ENCODE measurements around the gene LRRC8C.

Gene LRRC8C

DNA sequence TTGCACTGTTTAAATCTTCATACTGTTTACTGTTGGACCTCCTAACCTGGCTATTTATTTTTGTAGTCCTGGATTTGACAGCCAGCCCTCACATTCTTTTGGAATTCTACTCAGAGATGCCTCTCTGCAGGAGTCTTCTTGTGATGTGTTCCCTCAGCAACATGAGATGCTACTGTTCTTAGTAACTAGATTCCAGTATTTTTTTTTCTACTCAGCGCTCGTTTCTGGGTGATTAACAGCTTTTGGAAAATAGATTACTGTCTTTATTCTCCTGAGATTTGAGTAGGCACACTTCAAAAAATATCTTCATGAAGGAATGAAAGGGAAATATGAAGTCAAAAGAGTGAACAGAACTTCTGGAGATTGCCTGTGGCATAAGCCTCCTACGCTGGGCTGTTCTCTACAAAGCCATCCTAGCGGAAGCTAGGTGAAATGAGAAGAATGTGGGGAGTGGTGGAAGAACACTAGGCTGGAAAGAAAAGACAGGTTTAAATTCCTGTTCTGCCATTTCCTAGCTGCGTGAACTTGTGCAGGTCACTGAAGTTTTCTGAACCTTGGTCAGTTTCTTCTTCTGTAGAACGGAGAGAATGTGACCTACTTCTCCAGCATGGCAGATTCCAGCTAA lies 75.9 kb downstream of the LRRC8C start:
- no peak for DNase-seq

GRCh38 chr1:89710498-89711139 lies 77.7 kb downstream of the LRRC8C start:
- no peak for DNase-seq

GRCh38 chr1:89711140-89711778 lies 78.3 kb downstream of the LRRC8C start:
- DNase-seq, result no peak

GRCh38 chr1:89712420-89712819 lies 79.5 kb downstream of the LRRC8C start:
- DNase-seq, result no peak

DNA sequence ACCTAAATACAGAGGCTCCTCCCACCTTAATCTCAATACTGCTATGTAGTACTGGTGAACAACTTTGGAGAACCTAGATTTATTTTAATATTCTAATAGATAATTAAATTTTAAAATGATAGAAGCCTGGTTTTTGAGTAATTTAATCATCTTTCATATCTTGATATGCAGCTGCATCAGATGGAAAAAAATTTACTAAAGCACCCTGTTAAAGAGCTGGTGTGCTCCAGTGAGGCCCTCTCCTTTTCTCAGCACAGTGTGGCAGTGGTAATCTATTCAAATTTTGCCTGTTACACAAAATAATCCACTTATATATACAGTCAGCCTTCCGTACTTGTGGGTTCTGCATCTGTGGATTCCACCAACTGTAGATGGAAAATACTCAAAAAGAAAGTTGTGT lies 82.8 kb downstream of the LRRC8C start:
- DNase-seq, result no peak

DNA sequence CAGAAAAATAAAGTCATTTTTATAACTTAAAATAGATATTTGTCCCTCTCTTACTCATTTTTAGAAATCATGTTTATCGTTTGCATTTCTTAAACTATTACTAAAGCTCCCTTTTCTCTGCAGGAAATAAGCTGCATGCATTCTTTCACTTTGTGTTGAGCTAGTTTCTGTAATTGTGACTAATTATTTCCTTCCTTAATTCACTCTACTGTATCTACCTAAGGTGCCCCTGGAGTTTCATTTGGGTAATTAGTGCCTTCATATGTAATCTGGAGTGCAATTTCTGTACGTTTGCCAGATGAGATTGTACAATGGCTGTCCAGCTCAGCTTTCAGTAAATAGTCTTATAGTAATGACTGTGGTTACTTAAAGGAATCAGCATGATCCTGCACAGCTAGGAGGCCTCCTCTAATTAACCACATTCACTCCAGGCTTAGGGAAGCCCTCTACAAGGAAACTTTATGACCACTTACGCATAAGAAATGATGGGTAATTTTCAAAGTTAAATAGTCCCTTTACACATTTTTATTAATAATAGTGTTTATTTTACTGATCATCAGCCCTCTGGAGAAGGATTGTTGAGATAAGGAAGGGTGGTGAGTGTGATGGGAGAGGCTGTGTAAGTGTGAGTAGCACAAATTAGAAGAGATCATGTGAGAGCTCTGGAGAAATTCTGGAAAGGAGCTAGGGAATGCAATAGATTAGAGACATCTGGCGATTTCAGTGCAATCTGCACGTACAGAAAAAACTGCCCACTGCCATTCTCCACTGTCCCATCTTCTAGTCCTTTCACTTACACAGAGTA lies 86.8 kb downstream of the LRRC8C start:
- peak; percentile 20 for DNase-seq

GRCh38 chr1:89720839-89721238 lies 87.9 kb downstream of the LRRC8C start:
- DNase-seq, result no peak

GRCh38 chr1:89721351-89721750 lies 88.4 kb downstream of the LRRC8C start:
- DNase-seq, result peak; percentile 39

DNA sequence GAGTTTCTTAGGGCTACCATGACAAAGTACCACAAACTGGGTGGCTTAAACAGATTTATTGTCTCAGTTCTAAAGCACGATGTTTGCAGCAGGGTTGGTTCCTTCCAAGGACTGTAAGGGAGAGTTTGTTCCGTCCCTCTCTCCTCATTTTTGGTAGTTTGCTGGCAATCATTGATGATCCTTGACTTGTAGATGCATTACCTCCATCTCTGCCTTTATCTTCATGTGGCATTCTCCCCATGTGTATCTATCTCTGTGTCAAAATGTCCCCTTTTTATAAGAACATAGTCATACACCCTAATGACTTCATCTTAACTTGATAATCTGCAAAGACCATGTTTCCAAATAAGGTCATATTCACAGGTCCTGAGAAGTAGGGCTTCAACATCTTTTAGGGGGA lies 90.2 kb downstream of the LRRC8C start:
- DNase-seq, result no peak

GRCh38 chr1:89723863-89724262 lies 90.9 kb downstream of the LRRC8C start:
- DNase-seq, result no peak

- DNase-seq, result peak; percentile 81
Measured at GRCh38 chr1:89724369-89725010, 91.6 kb downstream of the LRRC8C start.

- no peak for DNase-seq
Measured at GRCh38 chr1:89725011-89725370, 92.1 kb downstream of the LRRC8C start.

DNA sequence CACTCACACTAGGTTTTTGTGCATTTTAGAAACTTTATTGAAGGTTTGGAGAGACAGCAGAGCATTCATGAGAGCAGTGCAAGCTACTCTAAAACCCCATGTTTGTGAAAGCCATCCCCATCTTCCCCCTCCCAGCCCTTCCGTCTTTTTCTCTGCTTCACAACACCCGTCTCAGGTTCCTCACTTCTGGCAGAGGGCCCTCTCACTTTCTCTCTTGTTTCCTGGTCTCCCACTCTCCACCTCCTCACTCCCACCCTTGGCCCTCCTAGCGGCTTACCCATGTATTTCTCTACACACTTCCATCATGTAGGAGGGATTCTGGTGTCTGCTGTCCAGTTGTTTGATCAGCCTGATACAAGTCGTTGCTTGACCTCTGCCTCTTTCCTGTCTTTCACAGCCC lies 92.7 kb downstream of the LRRC8C start:
- DNase-seq, result no peak

DNA sequence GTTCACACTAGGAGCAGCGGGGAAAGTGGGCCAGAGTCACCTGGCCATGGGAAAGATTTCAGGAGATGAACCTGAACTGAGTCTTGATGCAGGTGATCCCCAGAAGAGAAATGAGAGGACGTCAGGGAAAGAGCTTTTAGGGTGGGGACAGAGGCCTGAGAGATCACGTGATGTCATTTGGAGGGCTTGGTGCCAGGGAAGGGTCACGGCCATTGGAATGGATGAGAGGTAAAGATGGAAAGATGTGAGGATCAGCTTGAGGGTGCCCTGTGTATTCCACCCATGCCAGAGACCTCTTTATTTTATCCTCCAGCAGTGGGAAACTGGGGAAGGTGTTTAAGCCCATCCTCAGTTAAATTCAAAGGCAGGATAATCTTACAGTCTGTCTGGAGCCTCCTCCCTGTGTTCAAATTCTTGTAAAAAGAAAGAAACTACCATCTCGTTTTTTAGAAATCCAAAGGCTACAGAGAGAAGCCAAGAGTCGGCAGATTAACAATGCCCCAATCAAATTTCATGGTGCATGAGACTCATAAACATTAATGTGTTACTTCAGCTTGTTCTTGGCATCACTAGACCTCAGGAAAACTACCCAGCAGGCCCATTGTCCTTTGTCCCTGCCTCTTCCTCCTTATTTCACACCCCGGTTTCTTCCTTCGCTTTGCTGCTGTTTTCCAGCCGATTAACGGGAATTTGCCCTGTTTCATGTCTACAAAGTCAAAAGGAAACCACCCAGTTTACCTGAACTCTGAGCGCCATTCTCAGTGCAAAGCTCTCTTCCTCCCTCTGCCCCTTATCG lies 94.8 kb downstream of the LRRC8C start:
- DNase-seq, result no peak

DNA sequence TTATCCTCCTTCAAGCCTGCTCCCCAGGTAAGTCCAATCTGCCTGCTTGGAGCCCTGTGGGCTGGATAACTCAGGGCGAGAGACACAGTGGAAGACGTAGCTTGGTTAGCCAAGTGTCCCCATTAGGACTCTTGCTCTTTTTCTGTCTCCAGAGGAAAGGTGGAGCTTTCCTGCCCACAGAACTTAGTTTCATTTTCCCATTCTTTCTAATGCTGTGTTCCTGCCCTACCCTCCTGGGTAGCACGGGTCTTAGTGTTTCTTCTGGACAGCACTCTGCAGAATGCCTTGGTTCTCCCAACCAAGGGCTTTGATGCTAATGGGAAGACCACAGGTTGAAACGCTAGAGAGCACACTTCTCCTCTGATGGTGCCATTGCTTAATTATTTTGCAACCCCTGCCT lies 95.5 kb downstream of the LRRC8C start:
- no peak for DNase-seq

DNA sequence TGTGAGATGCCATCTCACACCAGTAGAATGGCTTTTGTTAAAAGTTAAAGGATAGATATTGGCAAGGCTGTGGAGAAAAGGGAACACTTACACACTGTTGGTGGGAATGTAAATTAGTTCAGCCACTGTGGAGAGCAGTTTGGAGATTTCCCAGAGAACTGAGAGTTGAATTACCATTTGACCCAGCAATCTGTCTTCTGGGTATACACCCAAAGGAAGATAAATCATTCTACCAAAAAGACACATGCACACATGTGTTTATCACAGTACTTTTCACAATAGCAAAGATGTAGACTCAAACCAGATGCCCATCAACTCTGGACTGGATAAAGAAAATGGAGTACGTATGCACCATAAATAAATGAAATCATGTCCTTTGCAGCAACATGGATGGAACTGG lies 99.3 kb downstream of the LRRC8C start:
- no peak for DNase-seq

DNA sequence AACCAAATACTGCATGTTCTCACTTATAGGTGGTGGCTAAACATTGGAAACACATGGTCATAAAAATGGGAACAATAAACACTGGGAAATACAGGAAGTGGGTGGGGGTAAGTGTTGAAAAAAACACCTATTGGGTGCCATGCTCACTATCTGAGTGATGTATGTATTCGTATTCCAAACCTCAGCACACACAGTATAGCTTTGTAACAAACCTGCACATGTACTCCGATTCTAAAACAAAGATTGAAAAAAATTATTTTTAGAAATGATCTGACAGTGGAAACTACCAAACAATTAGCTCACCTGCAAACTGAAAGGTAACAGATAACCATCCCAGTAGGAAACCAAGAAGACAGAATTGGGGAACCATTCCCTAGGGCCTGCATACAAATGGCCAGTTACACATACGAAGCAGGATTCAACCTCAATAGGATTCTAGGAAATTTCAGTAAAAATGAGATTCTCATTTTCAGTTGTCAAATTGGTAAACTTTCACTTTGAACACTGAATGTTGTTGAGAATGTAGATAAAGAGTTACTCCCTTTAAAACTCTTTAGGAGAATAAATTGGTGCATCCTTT lies 99.8 kb downstream of the LRRC8C start:
- no peak for DNase-seq

- no peak for DNase-seq
Measured at GRCh38 chr1:89733748-89734147, 100.8 kb downstream of the LRRC8C start.

DNA sequence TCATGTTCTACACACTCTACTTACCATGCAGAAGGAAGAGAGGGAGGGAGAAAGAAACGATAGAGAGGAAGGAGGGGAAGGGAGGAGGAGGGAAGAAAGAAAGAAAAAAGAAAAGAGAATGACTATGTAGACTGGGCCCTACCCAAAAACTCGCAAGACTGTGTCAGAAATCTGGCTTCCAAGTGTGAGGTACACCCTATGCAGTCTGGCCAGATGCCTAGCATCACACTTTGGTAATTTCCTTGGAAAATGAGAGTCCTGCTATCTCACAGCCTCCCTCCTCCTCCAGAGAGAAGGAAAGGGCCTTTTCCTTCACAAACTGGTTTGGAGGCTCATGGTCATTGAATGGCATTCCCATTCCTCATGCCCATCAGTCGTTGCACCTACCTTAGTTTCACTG lies 101.5 kb downstream of the LRRC8C start:
- no peak for DNase-seq

DNA sequence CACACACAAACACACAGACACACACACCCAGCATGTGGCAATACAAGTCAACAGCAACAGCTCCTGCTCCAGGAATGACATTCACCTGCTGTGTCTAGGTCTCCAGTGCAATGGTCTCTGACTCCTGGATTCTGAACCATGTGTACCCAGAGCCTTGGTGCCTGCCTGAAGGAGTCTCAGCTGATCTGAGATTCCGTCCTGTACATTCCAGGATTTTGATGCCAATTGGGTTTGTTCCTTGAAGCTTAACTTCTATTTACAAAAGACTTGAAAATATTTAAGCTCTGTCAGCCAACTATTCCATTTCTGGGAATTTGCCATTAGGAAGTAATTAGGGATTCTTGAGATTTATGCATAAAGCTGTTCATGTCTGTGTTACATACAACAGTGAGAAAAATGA lies 102.6 kb downstream of the LRRC8C start:
- no peak for DNase-seq

DNA sequence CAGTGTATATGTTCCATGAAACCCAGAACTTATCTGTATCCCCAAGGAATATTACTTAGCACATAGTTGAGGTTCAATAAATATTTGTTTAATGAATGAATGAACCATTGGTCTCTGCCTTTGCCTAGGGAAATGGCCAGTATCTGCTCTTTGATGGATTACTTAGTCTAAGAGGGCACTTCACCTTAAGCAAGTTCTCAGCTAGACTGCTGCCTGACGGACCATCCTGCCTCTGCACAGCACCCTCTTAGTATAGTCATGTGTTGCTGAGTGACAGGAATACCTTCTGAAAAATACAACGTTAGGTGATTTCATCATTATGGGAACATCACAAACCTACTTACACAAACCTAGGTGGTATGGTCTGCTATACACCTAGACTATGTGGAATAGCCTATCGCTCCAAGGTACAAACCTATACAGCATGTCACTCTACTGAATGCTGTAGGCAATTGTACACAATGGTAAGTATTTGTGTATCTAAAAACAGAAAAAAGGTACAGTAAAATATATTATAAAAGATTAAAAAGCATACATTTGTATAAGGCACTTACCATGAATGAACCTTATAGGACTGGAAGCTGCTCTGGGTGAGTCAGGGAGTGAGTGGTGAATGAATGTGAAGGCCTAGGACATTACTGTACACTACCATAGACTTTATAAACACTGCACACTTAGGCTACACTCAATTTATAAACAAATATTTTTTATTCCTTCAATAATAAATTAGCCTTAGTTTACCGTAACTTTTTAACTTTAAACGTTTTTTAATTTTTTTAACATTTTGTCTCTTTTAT lies 104.2 kb downstream of the LRRC8C start:
- DNase-seq, result no peak
